GM21576 (cell line): Measurements from ENCODE around the gene XXYLT1.
A peak's percentile ranks its signal among the peaks of the same experiment; 100 is the strongest.

Experiments
- ATAC-seq: cut with Tn5 transposase; IDR thresholded peaks from one replicate; pipeline ENCODE4 v1.9.1; 2021; ENCODE audit warnings: mild to moderate bottlenecking, moderate library complexity; ENCODE audit not compliant: unreplicated experiment

XXYLT1 gene

DNA sequence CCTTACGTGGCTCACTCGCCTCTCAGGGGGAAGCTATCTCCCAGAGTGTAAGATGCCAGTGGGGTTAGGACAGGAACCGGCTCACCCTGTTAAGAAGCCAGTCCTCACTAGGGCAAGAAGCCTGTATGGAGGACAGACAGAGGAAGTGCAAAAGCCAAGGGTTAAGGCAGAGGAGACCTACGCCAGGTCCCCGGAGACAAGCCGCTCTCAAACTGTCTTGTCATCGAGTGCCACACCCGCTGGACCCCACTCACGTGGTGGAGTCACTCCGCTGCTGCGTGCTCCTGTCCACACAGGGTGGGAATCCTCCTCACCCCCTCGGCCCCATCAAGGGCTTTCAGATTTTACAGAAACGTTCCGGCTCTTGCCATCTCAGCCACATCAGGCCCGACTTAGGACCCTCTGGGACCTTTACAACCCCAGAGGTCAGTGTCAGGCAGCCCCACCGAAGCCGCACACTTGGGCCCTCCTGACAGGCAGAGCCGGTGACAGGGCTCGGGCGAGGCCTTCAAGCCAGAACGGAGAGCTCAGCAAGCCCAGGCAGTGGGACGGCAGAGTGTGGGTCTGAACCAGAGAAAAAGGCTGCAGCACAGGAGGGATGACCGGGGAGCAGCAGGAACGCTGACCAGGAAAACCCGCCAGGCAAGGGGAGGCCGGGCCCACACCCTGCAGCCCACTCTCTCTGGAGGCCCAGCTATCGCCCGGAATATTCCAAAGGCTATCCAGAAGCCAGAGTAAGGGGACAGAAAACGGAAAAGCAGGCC, 61.7 kb downstream of the XXYLT1 start:
- no peak for ATAC-seq

DNA sequence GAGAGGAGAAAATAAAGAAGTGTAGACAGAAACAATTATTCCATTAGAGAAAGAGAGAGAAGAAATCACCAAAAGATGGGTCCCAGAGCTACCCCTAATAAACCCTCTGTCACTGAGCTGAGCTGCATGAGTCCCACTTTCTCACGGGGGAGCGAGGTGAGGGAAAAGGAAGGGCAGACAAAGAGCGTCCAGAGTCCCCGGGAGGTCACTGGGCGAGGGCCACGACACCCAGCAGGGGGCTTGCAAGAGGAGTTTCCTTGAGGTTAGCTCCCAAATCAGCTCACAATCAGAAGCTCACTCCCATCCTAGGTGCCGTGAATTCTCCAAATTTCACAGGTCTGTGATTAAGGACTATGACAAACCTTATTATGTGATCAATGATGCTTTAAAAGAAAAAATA, 62.3 kb downstream of the XXYLT1 start:
- no peak for ATAC-seq

DNA sequence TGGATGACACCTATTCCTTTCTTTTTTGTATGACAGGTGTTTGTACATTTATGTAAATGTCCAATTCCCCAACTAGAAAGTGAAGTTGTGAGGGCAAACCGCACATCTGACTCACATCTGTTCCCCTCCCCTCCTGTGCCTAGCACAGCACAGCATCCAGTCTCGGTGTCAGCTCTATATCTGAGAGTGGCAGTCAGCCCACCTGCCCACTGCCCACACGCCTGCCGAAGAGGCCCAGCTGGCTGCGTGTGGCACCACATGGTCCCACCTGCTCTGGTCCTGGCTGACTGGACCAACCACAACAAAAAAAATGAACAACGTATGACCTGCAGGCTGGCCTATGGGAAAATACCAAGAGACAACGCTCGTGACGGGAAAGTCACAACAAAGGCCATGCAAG, 62.8 kb downstream of the XXYLT1 start:
- peak; percentile 89 for ATAC-seq

DNA sequence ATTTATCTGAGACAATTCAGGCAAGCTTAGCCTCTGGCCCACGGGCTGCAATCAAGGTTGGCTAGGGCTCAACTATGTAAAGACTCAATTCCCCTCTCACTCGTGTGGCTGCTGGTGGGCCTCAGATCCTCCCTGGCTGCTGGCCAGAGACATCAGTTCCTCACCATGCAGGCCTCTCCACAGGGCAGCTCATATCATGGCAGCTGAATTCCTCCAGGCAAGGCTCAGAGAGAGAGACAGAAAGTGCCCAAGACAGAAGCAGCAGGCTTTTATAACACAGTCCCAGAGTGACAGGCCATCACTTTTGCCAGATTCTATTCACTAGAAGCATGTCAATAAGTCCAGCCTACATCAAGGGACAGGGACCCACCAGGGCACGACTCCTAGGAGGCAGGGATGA, 63.2 kb downstream of the XXYLT1 start:
- no peak for ATAC-seq

DNA sequence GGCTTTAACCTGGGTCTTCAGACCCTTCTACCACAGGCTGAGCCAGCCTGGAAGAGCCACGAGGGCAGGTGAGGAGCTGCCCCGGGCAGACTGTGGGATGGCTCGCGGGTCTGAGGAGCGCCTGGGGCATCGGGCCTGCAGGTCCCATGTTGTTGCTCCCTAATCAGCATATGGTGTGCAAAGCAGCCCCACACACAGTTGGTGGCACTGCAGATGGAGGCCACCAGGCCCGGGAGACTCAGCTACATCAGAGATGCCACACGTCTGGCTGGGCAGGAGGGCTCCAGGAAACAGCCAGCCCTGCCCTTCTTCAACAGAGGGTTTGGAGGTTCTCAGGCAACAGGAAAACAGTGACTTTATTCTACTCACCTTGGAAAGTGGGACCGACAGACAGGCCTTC, 63.9 kb downstream of the XXYLT1 start:
- ATAC-seq, result no peak

DNA sequence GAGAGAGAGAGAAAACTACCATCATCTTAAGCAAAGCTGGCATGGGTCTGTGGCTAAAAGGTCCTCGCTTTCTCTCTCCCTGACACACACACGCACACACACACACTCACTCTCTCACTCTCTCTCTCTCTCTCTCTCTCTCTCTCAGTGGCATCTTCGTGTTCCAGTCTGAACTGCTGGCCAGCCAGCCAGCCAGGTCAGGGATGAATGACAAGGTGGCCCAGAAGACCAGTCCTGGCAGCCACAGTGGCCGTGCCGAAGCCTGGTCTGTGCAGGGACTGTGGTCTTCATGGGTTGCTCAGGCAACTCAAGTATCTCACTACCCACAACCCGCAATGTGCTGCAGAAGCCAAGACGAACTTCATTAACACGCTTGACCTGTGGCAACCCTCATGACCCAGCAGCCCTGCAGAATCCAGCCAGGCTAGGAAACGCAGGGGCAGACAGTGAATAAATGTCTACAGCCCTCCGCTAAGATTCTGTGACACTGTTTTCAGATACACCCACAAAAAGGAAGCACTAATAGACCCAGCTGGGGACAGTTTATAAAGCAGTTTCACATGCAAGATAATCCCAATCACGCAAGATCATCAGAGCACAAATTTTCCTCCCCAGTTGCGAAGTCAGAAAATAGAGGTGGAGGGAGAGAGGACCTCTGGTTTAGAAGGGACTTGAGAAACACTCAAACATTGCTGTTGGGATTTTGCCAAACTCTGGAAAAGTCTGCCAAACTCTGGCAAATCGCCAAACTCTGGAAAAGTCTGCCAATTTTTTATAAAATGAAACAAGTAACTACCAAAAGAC, 66.4 kb downstream of the XXYLT1 start:
- ATAC-seq, result no peak

DNA sequence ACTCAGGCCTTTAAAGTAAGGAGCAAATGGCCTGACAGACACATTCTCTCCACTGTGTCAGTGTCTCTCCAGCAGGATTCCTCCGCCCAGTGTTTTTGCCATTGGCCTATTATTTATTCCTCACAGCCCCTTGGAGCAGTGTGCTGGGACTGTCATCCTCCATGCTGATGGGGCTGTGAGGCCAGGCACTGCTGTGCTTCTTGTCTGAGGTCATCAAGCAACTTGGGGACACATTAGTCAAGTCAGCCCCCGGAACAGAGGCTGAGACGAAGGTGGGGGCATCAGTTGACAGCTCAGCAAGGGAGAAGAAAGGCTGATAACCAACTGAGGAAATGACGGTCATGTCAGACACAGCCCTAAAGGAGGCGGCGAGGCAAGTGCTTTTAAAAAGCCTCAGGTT, 67.4 kb downstream of the XXYLT1 start:
- ATAC-seq, result no peak

DNA sequence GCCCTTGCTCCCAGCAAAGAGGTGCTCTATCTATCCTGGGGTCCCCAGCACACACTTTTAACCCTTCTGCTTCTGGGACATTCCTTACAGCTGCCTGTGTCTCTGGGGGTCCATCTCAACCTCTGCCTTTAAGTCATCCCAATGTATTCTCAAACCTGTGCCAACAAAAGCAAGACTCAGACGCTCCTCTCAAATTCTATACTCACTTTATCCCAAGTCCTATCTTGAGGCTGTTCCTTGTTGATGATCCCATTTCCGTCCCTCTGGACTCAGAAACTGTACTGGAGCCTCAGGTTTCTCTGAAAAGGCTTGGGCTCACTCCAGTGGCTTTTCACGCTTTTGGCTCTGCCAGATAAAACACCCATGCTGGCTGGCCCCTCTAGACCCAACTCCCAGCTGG, 69.7 kb downstream of the XXYLT1 start:
- no peak for ATAC-seq

DNA sequence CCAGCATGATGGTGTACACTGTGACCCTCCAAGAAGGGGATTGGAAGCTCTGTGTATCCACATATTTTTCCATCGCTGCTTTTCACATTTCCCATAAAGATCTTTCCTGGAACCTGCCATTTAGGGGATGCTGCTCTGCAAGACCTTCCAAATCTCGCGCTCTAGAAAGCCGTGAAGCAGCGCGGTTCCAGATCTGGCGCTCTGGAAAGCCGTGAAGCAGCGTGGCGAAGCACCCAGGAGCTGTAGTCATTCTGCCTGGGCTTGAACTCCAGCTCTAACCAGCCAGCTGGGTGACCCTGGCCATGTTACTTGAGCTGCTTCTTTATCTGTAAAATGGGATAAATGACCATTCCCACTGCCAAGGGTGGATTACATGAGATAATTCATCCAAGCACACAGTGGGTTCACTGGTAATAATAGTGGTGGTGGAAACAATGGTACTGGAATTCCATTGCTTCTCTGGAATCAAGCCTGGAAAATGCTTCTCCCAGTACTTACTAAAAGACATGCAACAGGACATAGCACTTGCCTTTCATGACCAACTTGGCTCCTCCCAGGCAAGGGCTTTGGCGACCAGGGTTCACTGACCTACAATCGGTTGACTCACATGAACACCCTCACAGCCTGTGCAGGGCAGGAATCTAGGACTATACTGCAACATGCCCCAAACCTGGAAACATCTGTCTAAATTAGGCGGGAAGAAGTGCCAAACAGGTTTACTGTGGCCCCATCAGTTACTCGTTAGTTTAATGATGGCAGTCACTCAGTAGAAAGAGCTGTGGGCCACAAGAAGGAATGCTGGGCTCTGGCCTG, 70.7 kb downstream of the XXYLT1 start:
- ATAC-seq, result no peak

DNA sequence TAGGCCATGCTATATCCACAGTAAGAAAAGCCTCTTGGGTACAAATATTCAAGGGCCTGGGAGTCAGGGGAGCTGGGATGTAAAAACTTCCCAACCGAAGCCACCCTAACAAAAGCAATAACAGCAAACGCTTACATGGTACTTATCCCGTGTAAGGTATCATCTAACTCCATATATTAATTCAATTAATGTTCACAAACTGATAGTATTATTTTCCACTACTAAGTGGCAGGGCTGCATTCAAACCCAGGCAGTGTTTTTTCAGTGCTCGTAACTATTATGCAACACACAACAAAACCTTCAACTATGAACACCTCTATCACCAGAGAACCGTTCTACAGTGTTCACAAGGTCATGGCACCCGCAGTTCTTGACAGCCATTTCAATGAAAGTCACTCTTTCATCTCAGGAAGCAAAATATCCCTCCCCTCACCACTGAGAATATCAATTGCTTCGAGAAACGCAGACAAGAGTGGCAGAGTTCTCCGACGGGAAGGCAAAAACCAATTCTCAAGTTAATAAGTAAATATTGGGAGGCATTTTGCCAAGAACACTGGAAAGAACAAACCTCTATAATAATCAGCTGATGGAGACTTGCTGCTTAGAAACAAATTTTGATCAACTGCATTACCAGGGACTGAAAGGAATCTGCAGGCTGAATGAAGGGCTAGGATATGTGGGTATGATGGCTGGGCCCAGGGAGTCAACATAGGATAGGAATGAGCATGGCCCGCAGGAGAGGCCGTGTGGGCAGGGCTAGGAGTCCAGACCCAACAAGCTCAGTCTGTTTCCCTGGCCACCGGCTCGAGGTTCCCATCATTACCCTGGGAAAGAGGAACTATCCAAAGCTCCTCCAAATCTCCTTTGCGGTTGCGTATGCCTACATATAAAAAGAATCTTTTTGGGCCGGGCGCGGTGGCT, 72.3 kb downstream of the XXYLT1 start:
- no peak for ATAC-seq

DNA sequence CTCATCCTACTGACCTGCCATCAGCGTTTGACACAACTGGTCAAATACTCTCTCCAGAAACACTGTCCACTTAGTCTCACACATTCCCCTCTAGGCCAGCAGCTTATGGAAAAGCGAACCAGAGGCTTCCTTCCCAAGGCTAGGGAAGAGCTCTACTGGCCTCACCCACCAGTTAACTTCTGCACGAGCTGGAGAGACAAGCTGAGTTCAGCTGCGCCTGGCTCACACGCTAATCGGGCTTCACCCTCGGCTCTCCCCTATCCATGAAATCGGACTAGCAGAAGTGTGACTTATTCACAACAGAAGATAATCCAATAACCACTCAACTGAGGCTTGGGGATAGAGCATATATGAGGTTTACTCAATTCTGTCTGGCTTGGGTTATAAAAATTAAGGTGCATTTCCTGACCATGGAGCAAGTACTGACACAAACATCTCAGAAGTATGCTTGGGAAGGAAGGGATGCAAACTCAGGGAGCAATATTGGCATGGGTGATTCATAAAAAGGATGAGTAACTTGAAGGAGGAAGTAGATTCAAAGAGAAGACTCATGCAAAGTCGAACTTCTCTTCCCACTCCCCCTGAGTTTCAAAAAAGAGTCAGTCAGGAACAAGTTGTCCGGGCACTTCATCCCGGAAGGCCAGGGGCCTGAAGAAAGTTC, 73.1 kb downstream of the XXYLT1 start:
- ATAC-seq, result no peak

DNA sequence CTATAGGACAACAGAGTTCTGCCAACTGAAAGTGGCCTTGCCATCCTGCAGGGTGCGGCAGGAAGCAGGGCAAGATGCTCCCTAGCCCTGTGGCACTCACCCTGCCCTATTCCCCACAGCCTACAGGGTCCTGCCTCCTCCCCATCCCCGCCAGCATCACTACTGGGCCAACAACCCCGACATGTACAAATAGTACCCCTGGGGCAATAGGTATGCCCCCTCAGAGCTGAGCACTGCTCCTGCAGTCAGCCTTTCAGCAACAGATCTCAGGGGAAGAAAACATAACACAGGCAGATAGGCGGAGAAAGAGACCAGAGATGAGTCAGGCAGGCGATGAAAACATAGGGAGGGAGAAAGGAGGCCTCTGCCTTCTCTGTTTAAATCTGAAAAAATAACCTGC, 74.7 kb downstream of the XXYLT1 start:
- ATAC-seq, result no peak

DNA sequence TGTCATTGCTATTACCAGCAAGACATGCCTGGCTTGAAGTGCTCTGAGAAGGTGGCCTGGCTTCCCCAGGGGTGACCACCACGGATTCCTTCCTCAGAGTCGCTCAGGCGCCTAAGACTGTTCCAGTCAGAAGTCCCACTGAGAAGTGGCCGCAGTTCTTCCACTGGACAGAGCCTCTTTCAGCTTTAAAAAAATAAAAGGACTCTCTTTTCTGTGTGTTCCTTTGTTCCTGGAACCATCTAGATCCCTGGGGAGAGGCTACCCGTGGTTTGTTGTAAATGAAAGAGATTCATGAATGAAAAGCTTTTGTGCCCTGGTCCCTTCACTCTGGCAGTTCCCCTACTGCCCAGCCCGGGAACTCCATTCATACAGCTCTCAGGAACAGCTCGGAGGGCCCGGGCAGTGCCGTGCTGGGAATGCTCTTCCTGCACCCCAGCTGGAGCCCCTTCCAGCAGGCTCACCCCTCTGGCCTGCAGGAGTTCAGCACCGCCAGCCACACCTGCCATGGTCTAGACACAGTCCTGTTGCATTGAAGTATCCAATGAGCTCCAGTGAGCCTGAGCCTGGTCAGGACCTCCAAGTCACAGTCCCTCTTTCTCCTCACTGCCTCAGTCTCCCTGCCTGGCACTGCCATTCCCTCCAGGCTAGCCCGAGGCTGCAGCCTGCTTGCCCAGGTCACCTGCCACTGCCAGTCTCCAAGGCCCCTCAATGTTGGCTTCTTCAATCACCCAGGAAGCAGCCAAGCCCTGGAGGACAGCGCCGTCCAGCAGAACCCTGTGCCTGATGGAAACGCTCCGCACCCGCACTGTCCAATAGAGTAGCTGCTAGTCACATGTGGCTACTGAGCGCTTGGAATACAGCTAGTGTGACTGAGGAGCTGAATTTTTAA, 75.4 kb downstream of the XXYLT1 start:
- ATAC-seq, result no peak

DNA sequence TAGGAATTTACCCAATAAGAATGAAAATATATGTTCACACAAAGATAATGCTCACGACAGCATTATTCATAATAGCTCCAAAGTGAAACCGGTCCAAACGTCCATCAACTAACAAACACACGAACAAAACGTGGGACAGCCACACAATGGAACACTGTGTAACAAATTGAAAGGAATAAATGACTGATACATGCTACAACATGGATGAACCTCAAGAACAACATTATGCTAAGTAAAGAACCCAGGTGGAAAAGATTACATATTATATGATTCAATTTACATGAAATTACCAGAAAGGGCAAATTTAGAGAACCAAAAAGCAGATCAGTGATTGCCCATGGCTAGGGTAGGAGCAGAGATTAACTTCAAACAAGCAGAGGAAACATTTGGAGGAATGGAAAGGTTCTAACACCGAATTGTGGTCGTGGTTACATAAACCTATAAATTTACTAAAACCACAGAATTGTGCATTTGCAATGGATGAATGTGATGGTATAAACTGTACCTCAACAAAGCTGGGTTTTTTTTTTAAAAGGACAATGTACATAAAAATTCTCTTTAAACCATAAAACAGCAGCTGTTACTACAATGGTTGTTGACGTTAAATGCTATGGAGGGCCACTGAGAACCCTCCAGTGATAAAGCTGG, 76.3 kb downstream of the XXYLT1 start:
- no peak for ATAC-seq

DNA sequence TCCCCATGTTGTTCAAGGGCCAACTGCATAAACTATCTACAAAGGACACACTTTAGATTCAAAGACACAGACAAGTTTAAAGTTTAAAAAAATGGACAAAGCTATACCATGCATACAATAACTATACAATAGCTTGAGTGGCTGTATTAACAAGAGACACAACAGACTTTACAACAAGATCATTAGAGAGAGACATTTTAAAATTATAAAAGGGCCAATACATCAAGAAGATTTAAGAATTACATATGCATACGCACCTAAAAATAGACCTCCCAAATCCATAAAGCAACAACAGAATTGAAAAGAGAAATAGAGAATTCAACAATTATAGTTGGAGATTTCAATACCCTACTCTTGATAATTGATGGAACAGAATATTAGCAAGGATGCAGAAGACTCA, 79.4 kb downstream of the XXYLT1 start:
- no peak for ATAC-seq

DNA sequence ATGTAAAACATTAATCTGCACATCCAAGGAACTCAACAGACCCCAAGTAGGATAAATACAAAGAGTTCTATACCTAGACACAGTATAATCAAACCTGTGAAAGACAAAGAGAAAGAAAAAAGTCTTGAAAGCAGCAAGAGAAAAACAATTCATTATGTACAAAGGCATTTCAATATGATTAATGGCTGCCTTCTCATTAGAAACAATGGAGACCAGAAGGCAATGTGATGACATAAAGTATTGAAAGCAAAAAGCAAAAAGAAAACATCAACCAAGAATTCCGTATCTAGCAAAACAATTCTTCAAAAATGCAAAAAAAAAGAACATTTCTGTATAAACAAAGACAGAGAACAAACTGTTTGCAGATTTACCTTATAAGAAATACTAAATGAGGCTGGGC, 81.1 kb downstream of the XXYLT1 start:
- no peak for ATAC-seq

DNA sequence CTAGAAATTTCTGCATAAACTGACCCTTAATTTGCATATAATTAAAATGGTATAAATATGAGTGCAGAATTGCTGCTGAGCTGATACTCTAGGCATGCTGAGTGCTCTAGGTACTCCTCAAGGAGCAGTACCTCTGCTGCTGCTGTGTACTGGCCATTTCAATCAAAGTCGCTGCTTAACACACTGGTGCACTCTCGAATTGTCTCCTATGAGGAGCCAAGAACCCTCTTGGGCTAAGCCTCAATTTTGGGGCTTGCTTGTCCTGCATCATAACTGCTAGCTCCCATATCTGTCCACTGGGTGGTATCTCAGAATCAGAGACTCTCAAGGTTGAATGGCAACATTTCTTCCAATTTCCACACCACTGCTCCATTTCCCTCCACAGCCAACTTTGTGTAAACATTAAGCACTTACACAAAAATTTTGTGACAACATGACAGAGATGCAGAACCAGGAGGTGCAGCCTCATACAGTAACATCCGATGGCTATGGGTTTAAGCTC, 82.5 kb downstream of the XXYLT1 start:
- no peak for ATAC-seq
